B cell (primary cell): ENCODE measurements around the gene SHH.

Source experiments
- CTCF ChIP-seq: fragments of 200-600 bp; IDR thresholded peaks from one replicate; pipeline ENCODE4 v1.8.0; 2022; ENCODE audit warnings: antibody characterized with exemption, mild to moderate bottlenecking
- EZH2 ChIP-seq: IDR thresholded peaks from 2 replicates; pipeline ENCODE4 v1.6.1; 2012; ENCODE audit warnings: borderline replicate concordance, low read depth, mild to moderate bottlenecking, moderate library complexity, low read length; ENCODE audit not compliant: insufficient read depth, poor library complexity, severe bottlenecking

GRCh38 chr7:155820246-155820645 is 8.0 kb upstream of the SHH start:
- TF ChIP-seq CTCF = no peak
- TF ChIP-seq EZH2 = no peak
